H1 (cell line): ENCODE measurements around the gene SLC4A1AP. TPM values are rescaled to one million over a fixed set of nuclear protein-coding genes. Genes with fewer than 3 reads are reported as not detected.

Experiments used
- CBX8 ChIP-seq: fragments of 300-800, 300-1000 bp; sonication (generic); IDR thresholded peaks from 2 replicates; pipeline ENCODE4 v1.7.1; 2016; ENCODE audit warnings: low read depth, low read length, borderline replicate concordance
- CHD7 ChIP-seq: fragments of 300-600 bp; sonication (generic); IDR thresholded peaks from 2 replicates; pipeline ENCODE4 v1.7.1; 2012; ENCODE audit warnings: low read length, moderate library complexity, mild to moderate bottlenecking, inconsistent platforms; ENCODE audit not compliant: insufficient replicate concordance
- JUND ChIP-seq: IDR thresholded peaks from 2 replicates; pipeline ENCODE4 v1.6.1; 2011; ENCODE audit warnings: mild to moderate bottlenecking, improper control_type of control experiment, low read length
- POLR2AphosphoS5 ChIP-seq: IDR thresholded peaks from 2 replicates; pipeline ENCODE4 v1.6.1; 2011; ENCODE audit warnings: low read depth, low read length
- RAD21 ChIP-seq, 2 experiments: IDR thresholded peaks in 1 of 2; conservative IDR thresholded peaks in 1 of 2; 2 replicates each; pipeline ENCODE4 v1.6.1; 2011; ENCODE audit warnings: low read depth in 2 of 2, low read length in 2 of 2, improper control_type of control experiment in 1 of 2, inconsistent platforms in 1 of 2, mild to moderate bottlenecking in 1 of 2, moderate library complexity in 1 of 2
- SAP30 ChIP-seq: fragments of 300-600 bp; sonication (generic); IDR thresholded peaks from 2 replicates; pipeline ENCODE4 v1.7.1; 2012; ENCODE audit warnings: low read length, moderate library complexity, mild to moderate bottlenecking, inconsistent platforms; ENCODE audit not compliant: insufficient read depth, insufficient replicate concordance
- YY1 ChIP-seq: IDR thresholded peaks from 2 replicates; pipeline ENCODE4 v1.6.1; 2011; ENCODE audit warnings: low read depth, mild to moderate bottlenecking, low read length
- polyA plus RNA-seq, 7 experiments: library from polyadenylated mRNA; depleted of rRNA in 3 of 7; stranded (reverse) in 5 of 7; unstranded in 2 of 7; fragments of >200 nt in 5 of 7; fragments of 200-250 nt in 2 of 7; gene quantifications; 1 replicate in 5 of 7; 2 replicates in 1 of 7; 4 replicates in 1 of 7; pipeline versions ENCODE4 v1.2.1 to v1.2.3, GENCODE V29; 2011 to 2013; ENCODE audit warnings: missing spikeins in 2 of 7, mixed read lengths in 2 of 7
- total RNA-seq: library from RNA; stranded (reverse); fragmentation: NEBNext Ultra II Directional; extraction: Animal tissue kit (Norgen Biotek cat#: 25700); gene quantifications from 2 replicates; pipeline ENCODE4 v1.2.1, GENCODE V29; 2021

The SLC4A1AP gene
- total and polyA plus RNA-seq, 2 of the 8 experiments (the other 6 are each of a cell fraction or from before 2014, with no cell fraction given), result 8.1 to 18.4 TPM

GRCh38 chr2:27735263-27735904, 71.7 kb downstream of the SLC4A1AP start (continued):
- TF ChIP-seq RAD21 (IDR thresholded peaks at IDR 0.05 in 1 of 2, conservative IDR thresholded peaks at IDR 0.05 in 1 of 2; ENCODE audit: low read depth in 2 of 2, low read length in 2 of 2) (peak in 1 of 2 experiments; percentile 14; a peak in 1 of 4 replicates), JUND (no peak), CHD7 (no peak), YY1 (peak; percentile 79), POLR2AphosphoS5 (no peak; the same call in 1 of the 2 replicates), SAP30 (no peak), CBX8 (no peak)
